GM19240 (cell line): ENCODE data around the gene NDRG3.

ENCODE experiments used
- DNase-seq: peaks from one replicate; pipeline ENCODE4 v3.0.0; 2011; ENCODE audit warnings: low spot score; ENCODE audit not compliant: insufficient read length

Gene NDRG3

DNA sequence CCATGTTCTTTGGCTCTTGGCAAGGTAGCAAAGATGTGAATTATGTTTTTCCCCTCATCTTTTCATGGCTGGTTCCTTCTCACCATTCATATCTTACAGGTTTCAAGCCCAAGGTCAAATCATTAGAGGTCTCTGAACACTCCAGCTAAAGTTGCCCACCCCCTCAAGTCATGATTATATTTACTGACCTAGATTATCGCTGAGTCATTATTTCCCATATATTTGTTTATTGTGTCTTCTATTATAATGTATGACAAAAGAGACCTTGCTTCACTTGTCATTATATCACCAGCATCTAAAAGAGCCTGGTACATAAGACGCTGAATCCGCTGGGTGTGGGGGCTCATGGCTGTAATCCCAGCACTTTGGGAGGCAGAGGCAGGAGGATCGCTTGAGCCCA lies 15.2 kb upstream of the NDRG3 start:
- no peak for DNase-seq

DNA sequence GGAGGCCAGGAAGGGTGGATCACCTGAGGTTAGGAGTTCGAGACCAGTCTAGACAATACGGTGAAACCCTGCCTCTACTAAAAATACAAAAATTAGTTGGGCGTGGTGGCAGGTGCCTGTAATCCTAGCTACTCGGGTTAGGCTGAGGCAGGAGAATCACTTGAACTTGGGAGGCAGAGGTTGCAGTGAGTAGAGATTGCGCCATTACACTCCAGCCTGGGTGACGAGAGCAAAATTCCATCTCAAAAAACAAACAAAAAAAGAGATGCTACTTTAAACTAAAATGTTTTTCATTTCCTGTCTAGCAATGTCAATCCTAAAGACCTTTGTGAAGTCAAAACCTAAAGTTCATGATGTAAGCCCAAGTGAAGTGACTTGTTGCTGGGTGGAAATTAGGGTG lies 14.8 kb upstream of the NDRG3 start:
- DNase-seq = no peak

DNA sequence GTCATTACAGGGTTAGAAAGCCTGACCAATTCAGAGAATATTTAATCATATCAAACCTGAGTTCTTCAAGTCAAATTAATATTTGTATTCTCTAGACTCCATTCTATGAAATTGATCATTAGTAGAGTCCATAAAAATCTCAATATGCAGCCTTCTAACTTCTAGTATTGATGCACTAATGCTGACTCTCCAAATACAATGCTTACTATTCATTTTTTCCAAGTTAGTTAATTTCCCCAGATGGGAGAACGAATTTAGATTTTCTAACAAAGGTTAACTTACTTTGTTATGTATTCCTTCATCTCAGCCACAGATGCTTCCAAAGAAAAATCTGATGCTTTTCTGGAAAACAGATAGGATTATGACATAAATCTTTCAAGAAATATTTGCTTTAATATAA lies 12.4 kb upstream of the NDRG3 start:
- no peak for DNase-seq

DNA sequence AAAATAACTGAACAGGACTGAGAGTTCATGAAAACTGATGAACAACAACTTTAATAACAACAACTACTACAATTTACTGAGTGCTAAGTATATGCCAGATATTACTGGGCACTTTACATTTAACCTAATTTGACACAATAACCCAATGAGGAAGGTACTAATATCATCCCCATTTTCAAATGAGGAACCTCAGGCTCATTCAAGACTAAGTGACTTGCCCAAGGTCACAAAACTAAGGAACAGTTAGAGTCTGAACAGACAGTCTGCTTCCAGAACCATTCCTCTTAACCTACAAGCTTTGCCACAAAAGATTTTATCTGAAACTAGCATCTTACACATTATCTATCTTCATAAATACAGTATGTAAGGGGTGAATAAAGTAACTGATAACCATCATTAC lies 10.6 kb upstream of the NDRG3 start:
- DNase-seq = no peak

DNA sequence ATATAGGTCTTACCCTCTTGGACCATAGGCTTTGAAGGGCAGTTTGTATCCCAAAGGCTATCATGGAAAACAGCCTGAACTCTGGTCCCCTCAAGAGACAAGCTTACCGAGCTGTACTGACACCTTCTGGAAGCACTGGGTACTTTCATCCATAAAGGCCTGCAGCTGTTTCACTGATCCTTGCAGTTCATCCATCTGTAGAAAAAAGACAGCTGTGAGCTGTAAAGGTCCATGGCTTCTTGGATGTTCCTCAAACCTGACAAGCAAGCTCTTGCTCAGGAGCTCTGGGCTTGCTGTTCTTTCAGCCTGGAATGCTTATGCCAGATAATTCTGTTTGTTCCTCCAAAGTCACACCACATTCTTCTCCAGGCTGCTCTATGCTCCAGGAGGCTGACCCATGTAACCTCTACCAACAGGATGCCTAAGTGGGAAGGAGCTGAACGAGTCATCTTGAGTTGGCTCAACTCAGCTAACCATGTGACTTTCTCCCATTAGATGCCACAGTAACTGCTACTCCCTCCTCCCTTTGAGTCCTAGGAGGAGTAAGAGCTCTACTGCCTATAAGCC lies 8.8 kb upstream of the NDRG3 start:
- no peak for DNase-seq

DNA sequence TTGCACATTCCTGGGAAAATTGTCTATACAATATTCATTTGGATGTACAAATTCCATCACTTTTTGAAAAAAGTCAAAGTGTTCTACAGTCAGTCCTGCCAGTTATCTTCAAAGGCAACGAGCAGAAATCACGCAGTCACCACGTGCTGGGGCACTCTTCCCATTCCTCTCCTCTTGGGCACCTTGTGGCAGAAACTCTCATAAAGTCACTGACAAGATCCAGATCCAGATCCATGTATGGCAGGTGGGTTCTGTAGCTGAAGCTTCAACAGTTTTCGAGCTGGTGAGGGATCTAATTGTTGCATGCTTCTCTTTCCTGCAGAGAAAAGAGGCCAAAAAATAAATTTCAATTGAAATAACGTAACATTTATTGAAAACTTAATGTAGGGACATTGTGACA lies 6.7 kb upstream of the NDRG3 start:
- DNase-seq = no peak

DNA sequence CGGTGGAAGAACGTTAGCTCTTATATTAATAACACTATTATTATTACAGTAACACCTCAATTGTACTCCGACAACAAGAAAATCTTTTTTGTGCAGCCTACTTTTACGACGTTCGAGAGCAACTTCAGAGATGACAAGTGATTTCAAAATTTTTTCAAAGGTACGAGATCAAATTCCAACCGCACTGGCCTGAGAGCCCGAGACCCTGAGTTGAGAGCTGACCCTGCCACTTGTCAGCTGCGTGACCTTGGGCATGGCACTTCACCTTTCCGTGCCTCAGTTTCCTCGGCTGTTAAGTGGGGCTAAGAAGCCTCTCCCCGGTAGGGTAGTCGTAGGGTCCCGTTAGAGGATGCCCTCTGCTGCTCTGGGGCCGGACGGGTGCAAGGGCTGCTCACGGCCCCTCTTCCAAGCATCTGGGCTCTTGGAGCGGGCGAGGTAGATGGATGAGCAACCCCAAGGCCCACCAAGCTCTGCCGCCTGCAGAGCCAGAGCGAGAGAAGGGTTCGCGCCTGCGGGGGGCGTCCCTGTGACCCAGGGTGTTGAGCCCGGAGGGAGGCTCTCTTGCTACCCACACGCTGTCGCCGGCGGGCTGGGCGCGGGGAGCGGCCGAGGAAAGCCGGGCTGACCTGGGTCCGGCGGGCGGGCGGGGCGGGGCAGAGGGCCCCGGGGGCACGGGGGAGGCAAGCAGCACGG lies 510 bp downstream of the NDRG3 start:
- peak; percentile 26 for DNase-seq

DNA sequence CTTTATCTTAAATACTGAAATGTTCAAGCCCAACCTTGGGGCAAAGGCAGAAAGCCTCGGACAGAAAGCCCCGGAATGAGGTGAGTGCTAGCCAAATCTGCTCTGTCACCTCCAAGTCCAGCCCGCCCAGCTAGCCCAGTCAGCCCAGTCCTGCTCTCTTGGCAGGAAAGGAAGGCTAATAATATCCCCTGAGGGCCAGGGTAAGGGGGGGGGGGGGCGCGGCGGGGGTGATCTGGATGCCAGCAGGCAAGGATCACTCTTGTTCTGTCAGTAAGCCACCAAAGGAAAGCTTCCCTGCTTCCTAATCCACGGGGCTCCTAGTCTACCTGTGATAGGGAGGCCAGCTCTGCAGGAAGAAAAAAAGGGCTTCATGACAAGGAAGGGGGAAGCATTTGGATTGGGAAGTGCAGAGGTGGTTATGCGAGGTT lies 1.1 kb downstream of the NDRG3 start:
- DNase-seq = no peak

DNA sequence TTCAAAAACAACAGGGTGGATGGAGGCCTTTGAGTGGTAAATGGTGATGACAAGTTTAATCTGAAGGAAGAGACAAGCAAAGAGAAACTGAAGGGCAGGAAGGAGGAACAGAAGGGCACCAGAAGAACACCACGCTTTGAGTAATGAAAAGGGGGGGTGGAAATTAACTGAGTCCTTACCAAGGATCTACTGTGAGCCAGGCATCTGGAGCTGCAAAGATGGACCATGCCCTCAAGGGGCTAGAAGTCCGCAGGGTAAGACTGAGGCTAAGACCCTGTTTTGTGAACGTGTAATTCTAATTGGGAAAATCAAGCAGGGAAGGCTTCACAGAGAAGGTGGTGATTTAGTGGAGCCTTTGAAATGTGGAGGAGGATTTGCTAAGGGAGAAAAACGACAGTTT lies 1.6 kb downstream of the NDRG3 start:
- no peak for DNase-seq

DNA sequence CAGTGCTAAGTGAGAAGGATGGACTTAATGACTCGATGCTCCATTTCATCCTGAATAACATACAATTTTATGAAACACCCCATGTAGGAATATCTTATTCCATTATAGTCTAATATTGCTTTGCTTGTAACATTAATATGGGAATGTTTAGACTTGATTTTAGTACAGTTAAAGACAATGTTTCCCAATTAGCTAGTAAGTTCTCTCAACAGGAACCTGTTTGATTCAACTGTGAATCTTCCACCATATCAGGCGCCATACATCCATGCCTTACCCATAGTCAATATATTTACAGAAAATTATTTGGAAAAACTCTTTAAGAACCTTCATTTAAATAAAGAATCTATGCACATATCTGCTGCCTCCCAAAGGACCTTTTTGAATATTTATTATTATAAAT lies 3.3 kb downstream of the NDRG3 start:
- DNase-seq = no peak

DNA sequence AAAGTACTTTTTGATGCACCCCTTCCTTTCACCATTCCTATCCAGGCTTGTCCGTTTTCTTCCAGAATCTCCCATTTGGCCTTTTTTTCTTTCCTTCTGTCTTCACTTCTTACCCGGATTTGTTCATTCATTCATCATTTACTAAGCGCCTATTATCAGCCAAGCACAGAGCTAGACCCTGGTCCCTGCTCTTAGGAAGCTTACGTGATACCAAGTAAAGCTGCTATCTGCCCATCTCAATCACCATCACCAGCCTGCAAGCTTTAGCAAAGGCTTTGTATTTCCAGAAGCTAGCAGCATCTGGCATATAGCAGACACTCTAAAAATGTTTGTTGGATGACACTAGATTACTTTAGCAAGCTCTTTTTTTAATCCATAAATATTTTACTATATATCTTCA lies 4.8 kb downstream of the NDRG3 start:
- no peak for DNase-seq

DNA sequence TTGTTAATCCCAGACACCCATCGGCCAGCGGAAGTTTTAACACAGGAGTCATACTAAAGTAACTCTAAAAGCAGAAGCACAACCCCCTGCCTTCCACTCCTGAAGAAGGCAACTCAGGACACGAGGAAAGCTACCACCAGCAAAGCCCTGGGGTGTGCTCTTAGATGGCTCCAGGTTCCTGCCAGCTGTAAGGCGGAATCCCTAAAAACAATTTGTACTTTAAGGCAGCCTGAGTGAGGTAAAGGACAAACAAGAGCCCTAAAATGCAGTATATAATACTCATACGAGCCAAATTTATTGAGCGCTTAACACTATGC lies 8.7 kb downstream of the NDRG3 start:
- DNase-seq = no peak

DNA sequence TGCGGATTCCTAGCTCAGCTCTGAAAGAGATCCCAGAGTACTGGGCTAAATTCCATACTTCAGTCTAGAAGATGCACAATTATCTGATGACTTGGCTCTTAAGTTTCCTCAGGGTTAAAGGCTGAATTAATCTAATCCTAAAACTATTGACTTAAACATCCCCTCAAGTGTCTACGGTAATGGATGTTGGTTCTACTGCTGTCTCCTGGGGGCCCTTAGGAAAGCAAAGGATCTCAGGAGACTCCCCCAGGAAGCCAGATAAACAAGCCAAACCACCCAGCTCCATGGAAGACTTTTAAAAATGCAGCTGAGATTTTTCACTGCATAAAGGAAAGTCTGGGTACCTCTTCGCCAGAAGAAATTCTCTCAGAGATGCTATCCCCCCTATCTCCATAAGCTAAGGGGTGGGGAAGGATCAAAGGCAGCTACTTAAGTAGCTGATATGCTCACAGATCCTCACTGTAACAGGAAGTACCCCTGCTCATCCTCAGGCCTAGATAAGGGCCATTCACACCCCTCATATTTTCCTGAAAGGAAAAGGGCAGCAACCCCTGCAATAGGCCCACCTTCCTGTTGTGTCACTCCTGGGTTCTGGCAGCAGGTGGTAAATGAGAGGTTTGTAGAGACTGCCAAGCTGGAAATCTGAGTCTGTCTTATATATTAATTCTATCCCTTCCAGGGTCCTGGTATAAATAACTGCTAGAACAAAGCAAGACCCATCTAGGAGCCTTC lies 9.3 kb downstream of the NDRG3 start:
- no peak for DNase-seq

DNA sequence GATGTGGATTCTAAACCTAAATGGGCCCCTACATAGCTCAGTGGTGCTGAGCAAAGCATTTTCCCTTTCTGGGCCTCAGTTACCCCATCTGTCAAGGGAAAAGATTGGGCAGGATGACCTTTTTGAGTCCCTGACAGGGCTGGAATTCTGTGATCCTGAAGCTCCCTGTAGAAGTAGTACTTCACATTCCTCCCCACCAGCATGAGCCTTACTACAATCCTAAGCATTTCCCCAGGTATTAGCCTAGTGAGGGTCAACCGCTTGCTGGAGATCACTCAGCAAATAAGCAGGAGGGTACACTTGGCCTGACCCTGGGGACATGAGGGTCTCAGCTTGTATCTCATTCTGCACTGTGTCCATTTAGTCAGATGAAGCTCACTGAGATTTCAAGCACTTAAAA lies 13.4 kb downstream of the NDRG3 start:
- no peak for DNase-seq

DNA sequence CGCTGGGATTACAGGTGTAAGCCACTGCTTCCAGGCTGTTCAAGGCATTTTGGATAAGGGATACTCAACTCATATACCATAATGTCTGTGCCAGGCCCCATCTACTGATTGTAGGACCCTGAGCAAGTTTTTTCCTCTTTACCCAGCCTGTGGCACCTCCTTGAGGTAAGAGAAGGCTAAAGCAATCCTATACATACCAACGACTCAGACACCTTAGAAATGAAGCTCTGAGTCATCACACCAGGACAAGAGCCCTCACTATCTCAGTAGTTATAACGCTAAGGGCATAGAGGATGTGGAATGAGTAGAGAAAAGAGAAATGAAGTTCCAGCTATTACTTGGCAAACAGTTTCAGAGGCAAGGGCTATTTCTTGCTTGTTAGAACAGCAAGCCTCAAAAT lies 16.9 kb downstream of the NDRG3 start:
- DNase-seq = no peak

DNA sequence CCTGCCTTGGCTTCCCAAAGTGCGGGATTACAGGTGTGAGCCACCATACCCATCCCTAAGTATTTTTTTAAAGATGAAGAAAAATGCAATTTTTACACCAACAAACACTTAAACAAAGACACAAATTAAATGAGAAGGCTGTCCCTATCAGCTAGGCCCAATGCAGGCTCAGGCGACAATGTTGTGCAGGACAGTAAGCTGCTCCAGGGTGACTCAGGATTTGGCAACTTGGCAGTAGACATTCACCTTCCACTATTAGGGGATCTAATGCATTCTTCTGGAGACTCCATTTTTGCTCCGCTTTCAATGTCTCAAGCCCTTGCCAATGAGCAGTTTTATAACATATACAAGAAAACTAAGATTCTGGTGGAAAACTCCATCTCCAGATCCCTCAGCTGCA lies 19.7 kb downstream of the NDRG3 start:
- DNase-seq = no peak

DNA sequence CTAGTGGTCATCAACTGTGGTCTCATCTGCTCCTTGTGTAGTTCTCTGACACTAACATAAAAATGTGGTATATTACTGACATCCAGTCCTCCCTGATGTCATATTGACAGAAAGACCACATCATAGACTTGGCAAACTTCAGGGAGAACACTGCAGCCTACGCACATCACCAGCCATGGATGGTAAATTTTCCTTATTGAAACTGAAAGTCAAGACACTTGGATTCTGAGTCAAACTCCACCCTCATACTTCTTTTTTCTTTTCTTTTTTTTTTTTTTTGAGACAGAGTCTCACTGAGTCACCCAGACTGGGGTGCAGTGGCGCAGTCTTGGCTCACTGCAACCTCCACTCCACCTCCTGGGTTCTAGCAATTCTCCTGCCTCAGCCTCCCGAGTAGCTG lies 25.4 kb downstream of the NDRG3 start:
- DNase-seq = no peak

DNA sequence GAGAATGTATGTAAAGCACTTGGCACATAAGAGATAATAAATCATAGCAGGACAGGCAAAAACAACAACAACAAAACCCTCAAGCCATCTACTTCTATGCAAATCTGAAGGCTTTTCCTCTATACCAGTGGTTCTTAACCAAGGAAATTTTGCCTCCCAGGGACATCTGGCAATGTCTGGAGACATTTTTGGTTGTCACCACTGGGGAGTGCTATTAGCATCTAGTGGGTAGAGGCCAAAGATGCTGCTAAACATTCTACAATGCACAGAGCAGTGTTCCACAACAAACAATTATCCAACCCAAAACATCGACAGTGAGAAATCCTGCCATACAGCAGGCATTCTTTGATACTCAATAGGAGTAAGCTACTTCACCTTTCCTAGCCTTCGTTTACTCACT lies 28.2 kb downstream of the NDRG3 start:
- DNase-seq = no peak

DNA sequence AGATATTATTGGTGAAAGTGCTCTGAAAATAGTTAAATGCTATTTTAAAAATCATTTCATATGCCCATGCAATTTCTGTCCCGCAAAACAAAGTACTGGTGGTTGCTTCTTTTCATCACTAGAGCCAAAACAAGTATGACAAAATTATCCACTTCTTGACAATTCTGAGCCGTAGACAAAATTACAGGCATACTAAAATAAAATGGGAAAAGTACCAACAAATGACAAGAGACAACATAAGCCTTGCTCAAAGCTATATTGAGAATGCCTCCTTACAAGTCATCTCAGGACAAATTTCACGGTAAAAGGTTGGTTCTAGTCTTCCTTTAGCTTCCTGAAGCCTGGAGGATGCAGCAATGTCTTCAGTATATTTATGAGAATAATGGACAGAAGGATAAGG lies 28.9 kb downstream of the NDRG3 start:
- no peak for DNase-seq

DNA sequence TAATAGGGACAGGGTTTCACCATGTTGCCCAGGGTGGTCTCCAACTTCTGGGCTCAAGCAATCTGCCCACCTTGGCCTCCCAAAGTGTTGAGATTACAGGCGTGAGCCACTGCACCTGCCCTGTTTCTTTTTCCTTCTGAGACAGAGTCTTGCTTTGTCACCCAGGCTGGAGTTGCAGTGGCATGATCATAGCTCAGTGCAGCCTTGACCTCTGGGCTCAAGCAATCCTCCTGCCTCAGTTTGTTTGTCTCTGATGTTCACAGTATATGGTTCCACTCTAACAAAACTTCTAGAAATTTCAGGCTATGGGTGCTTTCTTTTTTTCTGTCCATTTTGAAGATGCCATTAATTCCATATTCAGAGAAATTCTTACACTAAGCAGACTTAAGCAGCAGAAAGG lies 33.1 kb downstream of the NDRG3 start:
- no peak for DNase-seq

DNA sequence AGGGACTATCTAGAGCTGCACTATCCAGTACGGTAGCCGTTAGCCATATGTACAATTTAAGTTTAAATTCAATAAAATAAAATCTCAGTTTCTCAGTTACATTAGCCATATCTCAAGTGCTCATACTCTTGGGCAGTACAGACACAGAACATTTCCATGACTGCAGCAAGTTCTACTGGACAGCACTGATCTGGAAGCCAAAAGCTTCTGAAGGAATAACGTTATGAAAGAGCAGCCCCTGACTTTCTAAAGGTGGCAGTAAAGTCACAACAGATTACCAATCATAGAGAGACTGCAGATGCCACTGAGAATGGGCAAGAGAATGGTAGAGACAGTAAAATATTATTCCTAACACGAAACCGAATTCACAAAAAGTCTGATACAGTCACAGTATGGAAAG lies 36.8 kb downstream of the NDRG3 start:
- no peak for DNase-seq

DNA sequence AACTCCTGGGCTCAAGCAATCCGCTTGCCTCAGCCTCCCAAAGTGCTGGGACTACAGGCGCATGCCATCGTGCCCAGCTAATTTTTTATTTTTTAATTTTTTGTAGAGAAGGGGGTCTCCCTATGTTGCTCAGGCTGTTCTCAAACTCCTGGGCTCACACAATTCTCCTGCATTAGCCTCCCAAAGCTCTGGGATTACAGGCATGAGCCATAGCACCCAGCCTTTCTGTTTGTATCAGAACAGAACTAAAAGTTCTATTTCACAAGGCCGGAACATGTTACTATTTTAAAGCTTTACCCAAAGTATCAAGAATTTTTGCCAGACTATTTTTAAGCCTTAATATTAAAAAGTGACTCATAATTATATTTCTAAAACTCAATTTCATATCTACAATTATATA lies 42.4 kb downstream of the NDRG3 start:
- no peak for DNase-seq

DNA sequence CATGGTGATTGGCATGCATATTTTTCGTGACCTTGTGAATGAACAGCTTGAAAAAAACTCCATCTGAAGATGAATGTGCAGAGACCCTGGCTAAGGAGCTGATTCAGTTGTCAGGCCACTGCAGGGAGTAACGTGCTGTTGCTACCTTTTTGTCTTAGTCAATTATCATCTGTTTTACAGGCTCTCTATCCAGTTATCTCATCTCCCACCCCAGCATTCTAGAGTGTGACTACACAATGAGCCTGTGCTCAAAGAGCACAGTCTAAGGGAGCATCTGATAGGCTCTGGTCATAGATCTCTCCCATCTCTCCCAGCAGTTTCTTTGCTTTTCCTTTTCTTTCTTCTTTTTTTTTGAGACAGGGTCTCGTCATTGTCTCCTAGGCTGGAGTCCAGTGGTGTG lies 45.5 kb downstream of the NDRG3 start:
- no peak for DNase-seq
